T-helper 17 cell (primary cell): ENCODE results near the gene MBD2. TPM values are rescaled to one million over a fixed set of nuclear protein-coding genes. Genes with fewer than 3 reads are reported as not detected.
"Not testable (repeated sequence)": the region's sequence is repeated elsewhere in the genome, so short reads cannot be mapped to it uniquely, and the experiment has no call there.

Source experiments
- ATAC-seq: fragments of 150-1000 bp; cut with Tn5 transposase; 2 replicates; pipeline ENCODE4 v1.10.0; 2021; ENCODE audit warnings: mild to moderate bottlenecking, moderate library complexity
- DNase-seq, 3 donors: peaks; one replicate each; pipeline versions ENCODE4 v3.0.0 to v3.0.0-alpha.2; 2020 to 2021
- H3K9me3 ChIP-seq: one replicate; pipeline ENCODE4 v1.7.0; 2013; ENCODE audit warnings: low read length, mild to moderate bottlenecking; ENCODE audit not compliant: control insufficient read depth, poor library complexity, severe bottlenecking
- H3K27ac Mint-ChIP-seq: one replicate; pipeline ENCODE4 v1.8.0; 2022; ENCODE audit warnings: mild to moderate bottlenecking, moderate library complexity, mixed read lengths
- H3K27me3 Mint-ChIP-seq: one replicate; pipeline ENCODE4 v1.8.0; 2022; ENCODE audit warnings: mixed read lengths
- H3K36me3 Mint-ChIP-seq: one replicate; pipeline ENCODE4 v1.8.0; 2022; ENCODE audit warnings: low read depth, mixed read lengths
- H3K4me1 Mint-ChIP-seq: one replicate; pipeline ENCODE4 v1.8.0; 2022; ENCODE audit warnings: mild to moderate bottlenecking, mixed read lengths
- H3K4me3 Mint-ChIP-seq: one replicate; pipeline ENCODE4 v1.8.0; 2022; ENCODE audit warnings: mild to moderate bottlenecking, moderate library complexity, mixed read lengths
- total RNA-seq, 4 donors: library from RNA in 2 of 4; stranded (reverse) in 2 of 4; gene quantifications; one replicate each; pipeline ENCODE4 v1.2.3 and lab custom pipeline; 2022 to 2026

The MBD2 gene
- total RNA-seq, 2 donors from 2014 or later: 108 TPM

- no peaks in the 10 kb centered on the region for H3K9me3 ChIP-seq
- H3K4me3 Mint-ChIP-seq: no peak overlapping the region
- ATAC-seq: no peak
- DNase-seq: no peak
- H3K27ac Mint-ChIP-seq: no peak overlapping the region
- peaks cover 2% of the 10 kb centered on the region for H3K36me3 Mint-ChIP-seq
- no peaks in the 10 kb centered on the region for H3K27me3 Mint-ChIP-seq
- peaks cover 14% of the 10 kb centered on the region for H3K4me1 Mint-ChIP-seq
These were observed 3.9 kb upstream of the MBD2 start for GRCh38 chr18:54228364-54228763.

GRCh38 chr18:54223568-54224241 is 764 bp downstream of the MBD2 start:
- Mint-ChIP-seq H3K36me3 (peaks cover 2% of the 10 kb centered on the region), H3K4me3 (peak overlapping the region; percentile 97), H3K27me3 (no peaks in the 10 kb centered on the region), H3K27ac (peak overlapping the region; percentile 97), H3K4me1 (peaks cover 39% of the 10 kb centered on the region)
- H3K9me3 ChIP-seq: no peaks in the 10 kb centered on the region
- peak; percentile 32 for ATAC-seq
- peak; percentile 7 to 27 (median 24) for DNase-seq

DNA sequence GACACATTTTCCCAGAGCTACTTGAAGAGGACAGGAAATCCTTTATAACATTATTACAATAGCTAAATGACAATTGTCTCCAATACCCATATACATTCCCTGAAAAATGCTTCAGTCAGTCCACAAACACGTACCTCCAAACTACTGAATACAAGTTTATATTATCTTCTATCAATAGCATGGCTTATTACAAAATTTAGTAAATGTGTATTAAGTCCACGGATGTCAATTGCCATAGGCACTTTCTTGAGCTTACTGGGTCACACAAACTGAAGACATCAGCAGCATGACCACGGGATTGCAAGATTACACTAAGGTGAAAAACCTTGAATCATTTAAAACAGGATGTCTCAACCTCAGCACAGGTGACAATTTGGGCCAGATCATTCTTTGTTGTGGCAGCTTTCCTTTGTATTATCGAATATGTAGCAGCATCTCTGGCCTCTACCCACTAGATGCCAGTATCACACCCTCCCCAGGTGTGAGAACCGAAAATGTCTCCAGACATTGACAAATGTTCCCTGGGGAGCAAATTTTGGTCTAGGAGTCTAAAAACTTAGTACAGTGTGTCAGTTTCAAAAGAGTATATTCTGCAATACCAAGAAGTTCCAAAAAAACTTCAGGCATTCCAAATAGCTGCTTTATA is 1.4 kb downstream of the MBD2 start:
- peak overlapping the region; percentile 97 for H3K4me3 Mint-ChIP-seq
- peak overlapping the region; percentile 97 for H3K27ac Mint-ChIP-seq
- H3K27me3 Mint-ChIP-seq: no peaks in the 10 kb centered on the region
- H3K36me3 Mint-ChIP-seq: peaks cover 2% of the 10 kb centered on the region
- ATAC-seq (peak; percentile 73), DNase-seq (peak in 2 of 3 donors; percentile 38 to 41)
- peaks cover 45% of the 10 kb centered on the region for H3K4me1 Mint-ChIP-seq
- no peaks in the 10 kb centered on the region for H3K9me3 ChIP-seq

DNA sequence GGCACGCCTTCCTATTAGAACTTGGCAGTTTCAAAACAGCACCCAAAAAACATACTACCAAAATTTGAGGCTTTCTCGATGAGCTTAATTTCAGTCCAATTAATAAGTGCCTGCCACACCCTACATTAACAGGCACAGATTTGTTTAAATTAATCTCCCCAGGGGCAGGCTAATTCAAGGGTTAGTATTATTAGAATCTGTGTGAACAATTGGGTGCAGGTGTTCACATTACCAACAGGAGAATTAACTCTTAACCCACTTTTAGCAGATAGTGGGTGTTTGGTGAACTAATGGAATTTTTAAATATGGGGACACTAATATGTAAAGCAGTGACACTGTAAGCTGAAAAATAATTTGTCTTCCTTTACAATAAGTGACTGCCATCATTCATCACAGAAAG is 4.1 kb downstream of the MBD2 start:
- Mint-ChIP-seq H3K27me3 (no peaks in the 10 kb centered on the region), H3K4me1 (peaks cover 50% of the 10 kb centered on the region), H3K36me3 (peaks cover 2% of the 10 kb centered on the region), H3K27ac (peak overlapping the region; percentile 79), H3K4me3 (peak overlapping the region; percentile 3)
- no peaks in the 10 kb centered on the region for H3K9me3 ChIP-seq
- DNase-seq (no peak), ATAC-seq (no peak)

DNA sequence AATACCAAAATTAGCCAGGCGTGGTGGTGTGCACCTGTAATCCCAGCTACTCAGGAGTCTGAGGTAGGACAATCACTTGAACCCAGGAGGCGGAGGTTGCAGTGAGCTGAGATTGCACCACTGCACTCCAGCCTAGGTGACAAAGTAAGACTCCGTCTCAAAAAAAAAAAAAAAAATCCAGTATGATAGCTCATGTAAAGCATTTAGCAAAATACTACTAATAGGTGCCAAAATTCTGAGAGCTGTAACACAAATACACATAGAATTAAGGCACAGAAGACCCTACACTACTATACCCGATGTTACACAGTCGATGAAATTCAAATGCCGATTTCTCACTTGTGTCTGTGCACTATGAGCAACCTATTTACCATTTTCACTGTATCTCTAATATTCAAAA is 5.7 kb downstream of the MBD2 start:
- H3K27me3 Mint-ChIP-seq: not testable (repeated sequence)

DNA sequence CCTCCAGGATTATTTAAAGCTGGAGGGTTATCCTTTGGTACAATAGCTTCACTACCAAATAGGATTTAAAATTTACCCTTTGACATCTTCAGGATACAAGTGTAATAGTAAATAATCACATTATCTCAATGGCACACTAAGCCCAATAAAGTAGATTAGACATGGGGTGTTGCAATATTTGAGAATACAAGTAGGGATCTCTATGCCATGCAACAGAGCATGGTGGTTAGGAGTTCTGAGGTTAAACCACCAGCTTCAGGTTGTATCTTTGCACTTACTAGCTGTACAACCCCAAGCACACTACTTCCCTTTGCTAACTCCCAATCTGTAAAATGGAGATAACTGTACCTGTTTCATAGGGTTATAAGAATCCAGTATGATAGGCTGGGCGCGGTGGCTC is 6.2 kb downstream of the MBD2 start:
- H3K9me3 ChIP-seq: no peaks in the 10 kb centered on the region
- no peak for ATAC-seq
- Mint-ChIP-seq H3K36me3 (no peaks in the 10 kb centered on the region), H3K4me1 (peaks cover 53% of the 10 kb centered on the region), H3K27me3 (no peaks in the 10 kb centered on the region), H3K27ac (peak overlapping the region; percentile 24), H3K4me3 (no peak overlapping the region)
- no peak for DNase-seq

More for the DNA sequence above, 5.7 kb downstream of the MBD2 start:
- not testable (repeated sequence) for ATAC-seq, H3K9me3 ChIP-seq, H3K36me3 Mint-ChIP-seq, H3K4me3 Mint-ChIP-seq, DNase-seq
- Mint-ChIP-seq H3K27ac (peak overlapping the region; percentile 24), H3K4me1 (peaks cover 53% of the 10 kb centered on the region)

DNA sequence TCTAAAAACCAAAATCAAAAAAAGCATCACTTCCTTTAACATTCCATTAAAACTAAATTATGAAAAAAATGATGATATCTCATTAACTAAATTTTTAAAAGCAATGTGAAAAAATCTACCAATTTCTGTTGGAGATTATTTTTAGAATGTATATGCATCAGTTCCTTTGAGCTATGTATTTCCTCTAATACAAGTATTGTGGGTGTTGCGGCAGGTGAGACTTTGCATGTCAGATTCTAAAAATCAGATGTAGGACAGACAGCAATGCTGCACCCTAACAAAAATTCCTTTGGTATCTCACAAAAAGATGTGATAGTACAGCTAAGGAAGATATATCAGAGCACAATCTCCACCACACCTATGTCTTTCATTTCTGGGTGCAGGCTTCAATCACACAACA is 6.8 kb downstream of the MBD2 start:
- Mint-ChIP-seq H3K27ac (peak overlapping the region; percentile 24), H3K27me3 (no peaks in the 10 kb centered on the region), H3K36me3 (no peaks in the 10 kb centered on the region), H3K4me1 (peaks cover 49% of the 10 kb centered on the region), H3K4me3 (no peak overlapping the region)
- DNase-seq (no peak), ATAC-seq (no peak)
- H3K9me3 ChIP-seq: no peaks in the 10 kb centered on the region

DNA sequence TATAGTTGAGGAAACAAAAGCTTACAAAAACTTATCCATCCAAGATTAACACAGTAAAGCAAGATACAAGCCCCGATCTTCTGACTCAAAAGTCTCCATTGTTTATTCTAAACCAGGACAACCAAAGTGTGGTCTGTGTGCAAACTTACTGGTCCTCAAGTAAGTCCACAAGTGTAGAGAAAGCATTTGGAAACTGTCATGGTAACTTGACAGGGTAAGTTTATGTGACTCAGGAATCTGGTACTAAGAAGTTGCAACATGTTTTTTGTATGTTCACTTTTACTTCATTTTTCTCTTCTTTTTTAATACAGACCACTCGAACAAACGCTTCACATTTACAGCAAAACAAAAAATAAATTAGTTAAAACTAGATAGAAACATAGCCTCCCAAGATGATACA is 9.4 kb downstream of the MBD2 start:
- H3K9me3 ChIP-seq: no peaks in the 10 kb centered on the region
- Mint-ChIP-seq H3K27me3 (no peaks in the 10 kb centered on the region), H3K4me1 (peaks cover 51% of the 10 kb centered on the region), H3K36me3 (peaks cover 3% of the 10 kb centered on the region), H3K27ac (peak overlapping the region; percentile 47), H3K4me3 (no peak overlapping the region)
- DNase-seq (no peak), ATAC-seq (no peak)

- peak overlapping the region; percentile 81 for H3K27ac Mint-ChIP-seq
- H3K27me3 Mint-ChIP-seq: no peaks in the 10 kb centered on the region
- H3K4me3 Mint-ChIP-seq: no peak overlapping the region
- ATAC-seq: no peak
- H3K4me1 Mint-ChIP-seq: peaks cover 60% of the 10 kb centered on the region
- no peaks in the 10 kb centered on the region for H3K9me3 ChIP-seq
- H3K36me3 Mint-ChIP-seq: peaks cover 3% of the 10 kb centered on the region
- no peak for DNase-seq
These were observed 14.0 kb downstream of the MBD2 start for GRCh38 chr18:54210463-54210862.

- H3K27ac Mint-ChIP-seq: peak overlapping the region; percentile 81
- H3K4me1 Mint-ChIP-seq: peaks cover 58% of the 10 kb centered on the region
- DNase-seq (no peak), ATAC-seq (no peak)
- no peaks in the 10 kb centered on the region for H3K9me3 ChIP-seq
- no peaks in the 10 kb centered on the region for H3K27me3 Mint-ChIP-seq
- peaks cover 3% of the 10 kb centered on the region for H3K36me3 Mint-ChIP-seq
- H3K4me3 Mint-ChIP-seq: no peak overlapping the region
These were observed 14.8 kb downstream of the MBD2 start for GRCh38 chr18:54209471-54210180.

DNA sequence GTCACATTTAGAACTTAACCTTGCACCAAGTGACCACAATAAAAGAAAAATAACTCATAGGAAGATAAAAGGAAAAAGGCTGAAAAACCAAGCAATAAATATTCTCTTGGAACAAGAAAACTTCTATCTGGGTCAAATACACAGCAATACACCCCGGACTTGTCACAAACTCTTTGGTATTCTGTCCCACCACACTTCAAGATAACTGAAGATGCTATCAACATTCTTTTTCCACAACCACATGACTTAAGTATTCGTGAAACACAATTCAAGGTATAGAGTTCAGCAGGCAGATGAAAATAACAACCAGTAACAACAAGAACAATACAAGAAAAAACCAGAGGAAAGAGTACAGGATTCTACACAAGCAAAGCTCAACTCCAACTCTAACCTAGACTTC is 18.0 kb downstream of the MBD2 start:
- Mint-ChIP-seq H3K27ac (peak overlapping the region; percentile 81), H3K4me3 (peak overlapping the region; percentile 45), H3K36me3 (peaks cover 8% of the 10 kb centered on the region), H3K4me1 (peaks cover 43% of the 10 kb centered on the region), H3K27me3 (no peaks in the 10 kb centered on the region)
- ATAC-seq (peak; percentile 27), DNase-seq (no peak)
- no peaks in the 10 kb centered on the region for H3K9me3 ChIP-seq

GRCh38 chr18:54205959-54206358 is 18.5 kb downstream of the MBD2 start:
- peaks cover 40% of the 10 kb centered on the region for H3K4me1 Mint-ChIP-seq
- H3K27ac Mint-ChIP-seq: peak overlapping the region; percentile 81
- H3K4me3 Mint-ChIP-seq: peak overlapping the region; percentile 45
- no peaks in the 10 kb centered on the region for H3K9me3 ChIP-seq
- no peaks in the 10 kb centered on the region for H3K27me3 Mint-ChIP-seq
- no peak for DNase-seq
- H3K36me3 Mint-ChIP-seq: peaks cover 11% of the 10 kb centered on the region
- ATAC-seq: no peak

- not testable (repeated sequence) for H3K4me3 Mint-ChIP-seq, H3K9me3 ChIP-seq, H3K27ac Mint-ChIP-seq, DNase-seq, H3K27me3 Mint-ChIP-seq, ATAC-seq
- H3K4me1 Mint-ChIP-seq: peaks cover 40% of the 10 kb centered on the region
- peaks cover 11% of the 10 kb centered on the region for H3K36me3 Mint-ChIP-seq
These were observed 19.0 kb downstream of the MBD2 start for GRCh38 chr18:54205448-54205847.
